Gastrocnemius medialis (tissue), 4 donors: ENCODE results near the gene SESTD1.

Experiments used
- CTCF ChIP-seq, 5 experiments: fragments of 450-650 bp in 3 of 5; fragments of 200-600 bp in 2 of 5; sonication (generic) in 2 of 5; IDR thresholded peaks in 4 of 5; conservative IDR thresholded peaks in 1 of 5; 1 replicate in 4 of 5; 2 replicates in 1 of 5; pipeline ENCODE4 v1.5.1; 2016 to 2019; ENCODE audit warnings: antibody characterized with exemption in 5 of 5, mild to moderate bottlenecking in 3 of 5, moderate library complexity in 3 of 5
- POLR2A ChIP-seq, 2 donors: fragments of 450-650 bp; IDR thresholded peaks; one replicate each; pipeline ENCODE4 v1.6.1; 2017; ENCODE audit warnings: antibody characterized with exemption in 2 of 2, mild to moderate bottlenecking in 2 of 2, moderate library complexity in 2 of 2

GRCh38 chr2:179132076-179132475 is 132.6 kb downstream of the SESTD1 start:
- TF ChIP-seq CTCF (IDR thresholded peaks at IDR 0.05 in 4 of 5, conservative IDR thresholded peaks at IDR 0.05 in 1 of 5) = no peak
- no peak for TF ChIP-seq POLR2A (IDR thresholded peaks at IDR 0.05)
